GM18526 (cell line): ENCODE measurements around the gene DDX11.

ENCODE experiments used
- POLR2A ChIP-seq: IDR thresholded peaks from 3 replicates; pipeline ENCODE4 v1.6.1; 2011; ENCODE audit not compliant: insufficient read length; ENCODE audit errors: extremely low read depth

The DDX11 gene

DNA sequence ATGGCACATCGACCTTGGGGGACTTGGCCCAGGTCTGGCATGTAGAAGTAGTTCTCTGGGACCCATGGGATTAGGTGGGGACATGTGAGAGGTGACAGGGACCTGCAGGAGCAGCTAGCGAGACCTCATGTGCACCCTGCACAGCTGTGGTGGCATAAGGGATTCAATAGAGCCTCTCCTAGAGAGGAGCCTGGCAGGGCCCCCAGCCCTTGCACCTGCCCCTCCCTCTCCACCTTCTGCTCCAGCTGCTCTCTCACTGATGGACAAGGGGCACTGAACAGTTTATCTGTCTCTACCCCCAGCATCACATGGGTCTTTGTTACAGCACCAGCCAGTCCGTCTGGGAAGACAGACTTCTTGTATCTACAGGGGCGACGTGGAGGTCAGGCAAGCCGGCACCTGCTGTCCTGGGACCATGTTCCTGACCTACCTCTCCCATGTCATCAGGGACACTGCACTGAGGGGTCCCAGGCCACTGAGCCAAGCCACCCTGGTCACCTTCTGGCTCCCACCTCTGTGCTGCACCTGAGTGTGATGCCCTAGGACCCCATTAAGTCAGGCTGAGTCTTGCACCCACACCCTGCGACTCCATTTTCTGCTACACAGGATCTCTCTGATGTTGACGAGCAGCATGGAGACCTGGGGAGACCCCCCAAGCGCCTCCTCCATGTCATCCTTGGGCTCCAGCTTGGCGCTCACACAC is 32.6 kb downstream of the DDX11 start:
- TF ChIP-seq POLR2A = no peak

GRCh38 chr12:31117203-31118011 is 43.7 kb downstream of the DDX11 start:
- TF ChIP-seq POLR2A = no peak

GRCh38 chr12:31118347-31119191 is 44.9 kb downstream of the DDX11 start:
- TF ChIP-seq POLR2A = no peak

- no peak for TF ChIP-seq POLR2A
Observed at GRCh38 chr12:31119192-31119802, 45.6 kb downstream of the DDX11 start.

DNA sequence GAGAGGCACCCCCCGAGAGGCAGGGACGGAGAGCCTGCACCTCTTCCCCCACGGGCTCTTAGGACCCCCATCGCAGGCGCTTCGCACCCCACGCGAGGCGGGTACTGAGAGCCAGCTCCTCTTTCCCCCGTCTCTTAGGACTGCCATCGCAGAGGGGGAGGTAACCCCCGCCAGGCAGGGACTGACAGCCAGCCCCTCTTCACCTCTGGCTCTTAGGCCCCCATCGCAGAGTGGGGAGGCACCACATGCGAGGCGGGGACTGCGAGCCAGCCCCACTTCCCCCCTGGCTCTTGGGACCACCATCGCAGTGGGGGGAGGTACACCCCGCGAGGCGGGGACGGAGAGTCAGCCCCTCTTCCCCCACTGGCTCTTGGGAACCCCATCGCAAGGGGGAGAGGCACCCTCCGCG is 46.1 kb downstream of the DDX11 start:
- no peak for TF ChIP-seq POLR2A

GRCh38 chr12:31120392-31121008 is 46.8 kb downstream of the DDX11 start:
- no peak for TF ChIP-seq POLR2A

DNA sequence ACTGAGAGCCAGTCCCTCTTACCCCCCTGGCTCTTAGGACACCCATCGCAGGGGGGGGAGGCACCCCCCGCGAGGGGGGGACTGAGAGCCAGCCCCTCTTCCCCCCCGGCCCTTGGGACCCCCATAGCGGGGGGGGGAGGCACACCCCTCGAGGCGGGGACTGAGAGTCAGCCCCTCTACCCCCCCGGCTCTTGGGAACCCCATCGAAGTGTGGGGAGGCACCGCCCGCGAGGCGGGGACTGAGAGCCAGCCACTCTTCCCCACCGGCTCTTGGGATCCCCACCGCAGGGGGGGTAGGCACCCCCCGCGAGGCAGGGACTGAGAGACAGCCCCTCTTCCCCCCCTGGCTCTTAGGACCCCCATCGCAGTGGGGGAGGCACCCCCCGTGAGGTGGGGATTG is 48.8 kb downstream of the DDX11 start:
- TF ChIP-seq POLR2A = no peak
